ENCODE measurements around the gene TGFBR3L.

TGFBR3L gene

GRCh38 chr19:7871437-7872305 is 43.0 kb upstream of the TGFBR3L start:
- peak; percentile 85 to 91 for DNase-seq
- Histone ChIP-seq H3K4me1 (peaks cover 0 to 63% (median 44%) of the 10 kb centered on the region in 4 donors), H3K36me3 (no peaks in the 10 kb centered on the region), H3K27me3 (peaks cover 0 to 50% of the 10 kb centered on the region in 2 donors), H3K4me3 (peak overlapping the region; percentile 7 to 33), H3K27ac (no peak overlapping the region), H3K9me3 (no peaks in the 10 kb centered on the region)
- TF ChIP-seq, protein P1, sequence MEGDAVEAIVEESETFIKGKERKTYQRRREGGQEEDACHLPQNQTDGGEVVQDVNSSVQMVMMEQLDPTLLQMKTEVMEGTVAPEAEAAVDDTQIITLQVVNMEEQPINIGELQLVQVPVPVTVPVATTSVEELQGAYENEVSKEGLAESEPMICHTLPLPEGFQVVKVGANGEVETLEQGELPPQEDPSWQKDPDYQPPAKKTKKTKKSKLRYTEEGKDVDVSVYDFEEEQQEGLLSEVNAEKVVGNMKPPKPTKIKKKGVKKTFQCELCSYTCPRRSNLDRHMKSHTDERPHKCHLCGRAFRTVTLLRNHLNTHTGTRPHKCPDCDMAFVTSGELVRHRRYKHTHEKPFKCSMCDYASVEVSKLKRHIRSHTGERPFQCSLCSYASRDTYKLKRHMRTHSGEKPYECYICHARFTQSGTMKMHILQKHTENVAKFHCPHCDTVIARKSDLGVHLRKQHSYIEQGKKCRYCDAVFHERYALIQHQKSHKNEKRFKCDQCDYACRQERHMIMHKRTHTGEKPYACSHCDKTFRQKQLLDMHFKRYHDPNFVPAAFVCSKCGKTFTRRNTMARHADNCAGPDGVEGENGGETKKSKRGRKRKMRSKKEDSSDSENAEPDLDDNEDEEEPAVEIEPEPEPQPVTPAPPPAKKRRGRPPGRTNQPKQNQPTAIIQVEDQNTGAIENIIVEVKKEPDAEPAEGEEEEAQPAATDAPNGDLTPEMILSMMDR (IDR thresholded peaks at IDR 0.05) = no peak
- intact Hi-C loops (cut with DNase I; ENCODE audit: low total_unique reads) = no loop called here

GRCh38 chr19:7872306-7873204 is 42.1 kb upstream of the TGFBR3L start:
- H3K27me3 ChIP-seq = peaks cover 0 to 42% of the 10 kb centered on the region in 2 donors
- no peaks in the 10 kb centered on the region for H3K36me3 ChIP-seq
- peaks cover 0 to 63% (median 44%) of the 10 kb centered on the region in 4 donors for H3K4me1 ChIP-seq
- no peak overlapping the region for H3K27ac ChIP-seq
- TF ChIP-seq, protein P1 (IDR thresholded peaks at IDR 0.05) = no peak
- peak overlapping the region in 1 of 2 donors; percentile 7 for H3K4me3 ChIP-seq
- intact Hi-C loops (cut with DNase I; ENCODE audit: low total_unique reads) = no loop called here
- H3K9me3 ChIP-seq = no peaks in the 10 kb centered on the region
- DNase-seq = no peak

- intact Hi-C loops (cut with DNase I; ENCODE audit: low total_unique reads) = no loop called here
- TF ChIP-seq, protein P1 (IDR thresholded peaks at IDR 0.05) = no peak
- DNase-seq = no peak
- Histone ChIP-seq H3K27me3 (peaks cover 0 to 38% of the 10 kb centered on the region in 2 donors), H3K9me3 (no peaks in the 10 kb centered on the region), H3K4me1 (peaks cover 0 to 59% (median 40%) of the 10 kb centered on the region in 4 donors), H3K27ac (no peak overlapping the region), H3K4me3 (peak overlapping the region in 1 of 2 donors; percentile 30), H3K36me3 (no peaks in the 10 kb centered on the region)
These were observed 41.1 kb upstream of the TGFBR3L start for GRCh38 chr19:7873304-7874075.

- DNase-seq = no peak
- intact Hi-C loops (cut with DNase I; ENCODE audit: low total_unique reads) = no loop called here
- peaks cover 0 to 45% of the 10 kb centered on the region in 2 donors for H3K27me3 ChIP-seq
- no peaks in the 10 kb centered on the region for H3K36me3 ChIP-seq
- peak within 1 kb of the TSS in 1 of 2 donors; percentile 30 for H3K4me3 ChIP-seq
- H3K9me3 ChIP-seq = no peaks in the 10 kb centered on the region
- no peak within 1 kb of the TSS for H3K27ac ChIP-seq
- H3K4me1 ChIP-seq = peaks cover 0 to 51% (median 32%) of the 10 kb centered on the region in 4 donors
- TF ChIP-seq, protein P1 (IDR thresholded peaks at IDR 0.05) = no peak
These were observed 40.3 kb upstream of the TGFBR3L start, which contains the start of gene PRR36 for GRCh38 chr19:7874076-7874896. TSS of gene PRR36 (minus strand) at chr19:7874390. CDS start at chr19:7873689, 701 bp downstream.

All from tibial artery (tissue), 4 donors.